Neural crest cell (in vitro differentiated cells): Measurements from ENCODE around the gene DNAJC17. TPM values are rescaled to one million over a fixed set of nuclear protein-coding genes. Genes with fewer than 3 reads are reported as not detected.

ENCODE experiments used
- DNase-seq: peaks from one replicate; pipeline ENCODE4 v3.0.0; 2021; ENCODE audit warnings: low read depth, mixed read lengths, low spot score
- H3K27ac Mint-ChIP-seq: one replicate; pipeline ENCODE4 v1.8.0; 2021; ENCODE audit warnings: mild to moderate bottlenecking, mixed read lengths; ENCODE audit not compliant: unreplicated experiment
- H3K27me3 Mint-ChIP-seq: 2 replicates; pipeline ENCODE4 v1.8.0; 2021; ENCODE audit warnings: low read depth, mild to moderate bottlenecking, mixed read lengths
- H3K36me3 Mint-ChIP-seq: 2 replicates; pipeline ENCODE4 v1.8.0; 2021; ENCODE audit warnings: low read depth, mild to moderate bottlenecking, mixed read lengths
- H3K4me1 Mint-ChIP-seq: 2 replicates; pipeline ENCODE4 v1.8.0; 2021; ENCODE audit warnings: mixed read lengths
- H3K4me3 Mint-ChIP-seq: one replicate; pipeline ENCODE4 v1.8.0; 2021; ENCODE audit warnings: mild to moderate bottlenecking, mixed read lengths
- H3K9me3 Mint-ChIP-seq: 2 replicates; pipeline ENCODE4 v1.8.0; 2021; ENCODE audit warnings: mixed read lengths
- total RNA-seq: library from RNA; stranded (reverse); gene quantifications from 2 replicates; pipeline ENCODE4 v1.2.1, GENCODE V29; 2021
- TF ChIP-seq, protein P1 (sequence below): fragments of 200-600 bp; sonication (generic); conservative IDR thresholded peaks from 2 replicates; pipeline ENCODE4 v1.5.0; 2021; ENCODE audit warnings: antibody characterized with exemption, mild to moderate bottlenecking

DNAJC17 gene
- total RNA-seq, 1 donor from 2014 or later = 39.3 TPM

DNA sequence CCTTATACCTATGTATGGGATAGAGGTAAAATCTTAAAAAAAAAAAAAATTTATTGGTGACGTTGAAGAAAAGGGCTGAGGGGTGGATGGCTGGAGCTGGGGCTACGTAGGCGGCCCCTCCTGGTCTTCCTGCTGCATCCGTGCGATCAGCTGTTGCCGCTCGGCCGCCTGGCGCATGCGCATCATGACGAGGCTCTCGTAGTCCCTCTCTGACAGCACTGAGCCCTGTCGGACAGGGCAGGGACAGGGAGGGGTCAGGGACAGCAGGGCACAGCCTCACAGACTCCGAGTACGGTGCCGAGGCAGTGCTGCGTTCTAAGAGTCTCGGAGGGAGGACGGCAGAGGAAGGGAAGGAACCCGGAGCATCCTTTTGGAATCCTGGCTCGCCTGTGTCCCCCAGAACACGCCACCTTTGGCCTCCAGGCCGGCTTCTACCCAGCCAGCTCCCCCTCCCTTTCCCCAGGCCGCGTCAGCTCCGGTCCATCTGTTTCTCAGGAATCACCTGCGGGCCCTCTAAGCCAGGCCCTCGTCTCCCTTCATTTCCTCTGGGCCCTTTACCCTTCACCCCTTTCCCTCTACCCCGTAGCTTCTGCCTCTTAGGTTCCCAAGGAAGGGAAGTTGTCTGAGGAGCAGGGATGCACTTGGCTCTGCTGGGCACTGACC, 39.3 kb downstream of the DNAJC17 start:
- no peak overlapping the region for H3K27ac Mint-ChIP-seq
- H3K9me3 Mint-ChIP-seq = no peaks in the 10 kb centered on the region
- peak overlapping the region; percentile 23 for H3K4me3 Mint-ChIP-seq
- no peak for DNase-seq
- peaks cover 17% of the 10 kb centered on the region for H3K4me1 Mint-ChIP-seq
- H3K36me3 Mint-ChIP-seq = no peaks in the 10 kb centered on the region
- H3K27me3 Mint-ChIP-seq = peaks cover 26% of the 10 kb centered on the region
- TF ChIP-seq, protein P1, sequence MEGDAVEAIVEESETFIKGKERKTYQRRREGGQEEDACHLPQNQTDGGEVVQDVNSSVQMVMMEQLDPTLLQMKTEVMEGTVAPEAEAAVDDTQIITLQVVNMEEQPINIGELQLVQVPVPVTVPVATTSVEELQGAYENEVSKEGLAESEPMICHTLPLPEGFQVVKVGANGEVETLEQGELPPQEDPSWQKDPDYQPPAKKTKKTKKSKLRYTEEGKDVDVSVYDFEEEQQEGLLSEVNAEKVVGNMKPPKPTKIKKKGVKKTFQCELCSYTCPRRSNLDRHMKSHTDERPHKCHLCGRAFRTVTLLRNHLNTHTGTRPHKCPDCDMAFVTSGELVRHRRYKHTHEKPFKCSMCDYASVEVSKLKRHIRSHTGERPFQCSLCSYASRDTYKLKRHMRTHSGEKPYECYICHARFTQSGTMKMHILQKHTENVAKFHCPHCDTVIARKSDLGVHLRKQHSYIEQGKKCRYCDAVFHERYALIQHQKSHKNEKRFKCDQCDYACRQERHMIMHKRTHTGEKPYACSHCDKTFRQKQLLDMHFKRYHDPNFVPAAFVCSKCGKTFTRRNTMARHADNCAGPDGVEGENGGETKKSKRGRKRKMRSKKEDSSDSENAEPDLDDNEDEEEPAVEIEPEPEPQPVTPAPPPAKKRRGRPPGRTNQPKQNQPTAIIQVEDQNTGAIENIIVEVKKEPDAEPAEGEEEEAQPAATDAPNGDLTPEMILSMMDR = no peak

- H3K36me3 Mint-ChIP-seq = no peaks in the 10 kb centered on the region
- no peak for DNase-seq
- TF ChIP-seq, protein P1 = no peak
- H3K27me3 Mint-ChIP-seq = peaks cover 32% of the 10 kb centered on the region
- no peaks in the 10 kb centered on the region for H3K9me3 Mint-ChIP-seq
- no peak overlapping the region for H3K4me3 Mint-ChIP-seq
- peaks cover 17% of the 10 kb centered on the region for H3K4me1 Mint-ChIP-seq
- no peak overlapping the region for H3K27ac Mint-ChIP-seq
These were observed 40.1 kb downstream of the DNAJC17 start for GRCh38 chr15:40766906-40767837.

DNA sequence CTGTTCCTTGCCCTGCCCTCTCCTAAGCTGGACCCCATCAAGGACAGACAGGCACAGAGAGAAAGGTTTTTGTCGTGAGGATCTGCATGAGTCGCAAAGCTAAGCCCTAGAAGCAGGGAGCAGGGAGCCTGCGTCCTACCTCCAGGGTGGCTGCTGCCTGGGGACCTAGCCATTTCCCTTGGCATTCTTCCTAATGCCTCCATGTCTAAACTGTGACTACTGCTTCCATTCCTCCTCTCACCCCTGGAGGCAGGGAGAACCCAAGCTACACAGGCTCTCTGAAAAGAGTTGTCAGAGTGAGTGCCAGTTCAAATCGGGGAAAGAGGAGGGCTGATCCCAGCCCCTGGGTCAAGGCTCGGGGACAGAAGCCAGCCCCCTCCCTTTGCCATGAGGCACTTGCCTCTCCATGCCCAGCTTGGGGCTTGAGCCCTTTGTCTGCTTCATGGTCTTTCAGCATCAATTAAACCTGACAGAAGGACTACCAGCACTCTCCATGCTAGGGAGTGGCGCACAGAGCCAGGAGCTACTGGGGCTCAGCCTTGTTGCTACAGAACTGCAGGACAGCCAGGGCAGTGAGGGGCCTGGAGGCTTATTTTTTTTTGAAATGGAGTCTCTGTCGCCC, 41.0 kb downstream of the DNAJC17 start:
- H3K9me3 Mint-ChIP-seq = no peaks in the 10 kb centered on the region
- H3K27me3 Mint-ChIP-seq = peaks cover 32% of the 10 kb centered on the region
- H3K4me3 Mint-ChIP-seq = peak overlapping the region; percentile 59
- TF ChIP-seq, protein P1 = no peak
- H3K36me3 Mint-ChIP-seq = no peaks in the 10 kb centered on the region
- no peak overlapping the region for H3K27ac Mint-ChIP-seq
- H3K4me1 Mint-ChIP-seq = peaks cover 17% of the 10 kb centered on the region
- DNase-seq = no peak

GRCh38 chr15:40764629-40765103, 42.6 kb downstream of the DNAJC17 start:
- Mint-ChIP-seq H3K4me3 (peak overlapping the region; percentile 86), H3K27me3 (peaks cover 32% of the 10 kb centered on the region), H3K27ac (no peak overlapping the region), H3K9me3 (no peaks in the 10 kb centered on the region), H3K4me1 (peaks cover 24% of the 10 kb centered on the region), H3K36me3 (no peaks in the 10 kb centered on the region)
- TF ChIP-seq, protein P1 = no peak
- no peak for DNase-seq

DNA sequence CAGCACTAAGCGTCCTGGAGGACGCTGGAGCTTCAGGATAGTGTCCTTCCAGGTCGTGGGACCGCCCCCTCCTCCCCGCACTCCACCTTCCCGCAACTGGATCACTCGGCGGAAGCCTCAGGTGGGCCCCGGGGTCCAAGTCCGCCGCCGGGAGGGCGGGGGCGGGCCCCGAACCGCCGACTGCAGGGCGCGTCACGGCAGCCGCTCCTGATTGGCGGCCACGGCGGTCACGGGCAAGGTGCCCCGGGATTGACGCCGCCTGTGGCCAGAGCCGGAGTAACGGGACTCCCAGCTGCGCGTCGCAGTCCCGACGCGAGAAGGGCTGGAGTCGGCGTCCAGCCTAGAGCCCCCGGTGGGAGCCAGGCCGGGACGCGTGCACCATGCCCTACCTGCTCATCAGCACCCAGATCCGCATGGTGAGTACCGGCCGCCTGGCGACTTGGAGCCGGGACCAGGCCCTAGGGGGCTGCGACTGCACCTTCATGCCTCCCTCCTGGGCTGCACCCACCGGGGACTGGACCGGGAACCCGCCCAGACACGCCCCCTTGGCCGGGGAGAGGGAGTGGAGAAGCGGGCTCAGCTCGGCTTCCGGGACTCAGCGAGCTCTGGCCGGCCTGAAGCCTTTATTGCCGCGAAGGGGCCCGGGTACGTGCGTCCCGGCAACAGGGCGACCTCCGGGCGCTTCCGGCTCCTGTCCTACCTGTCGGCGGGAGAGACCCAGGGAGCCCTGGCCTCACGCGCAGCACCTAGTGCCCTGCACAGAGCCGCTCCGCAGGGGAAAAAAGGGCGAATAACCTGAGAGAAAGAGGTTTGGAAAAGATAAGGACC, 43.3 kb downstream of the DNAJC17 start, which contains the start of gene GCHFR:
TSS of gene GCHFR (plus strand) at position 268 of the 828 bp plus-strand sequence. CDS start at position 381, 113 bp downstream.
- Mint-ChIP-seq H3K36me3 (no peaks in the 10 kb centered on the region), H3K9me3 (no peaks in the 10 kb centered on the region), H3K27me3 (peaks cover 32% of the 10 kb centered on the region), H3K4me1 (peaks cover 24% of the 10 kb centered on the region), H3K4me3 (peak within 1 kb of the TSS; percentile 86), H3K27ac (no peak within 1 kb of the TSS)
- TF ChIP-seq, protein P1 = peak; percentile 53
- peak; percentile 62 for DNase-seq
